K562 (cell line): ENCODE measurements around the gene PROKR1. TPM values are rescaled to one million over a fixed set of nuclear protein-coding genes. Genes with fewer than 3 reads are reported as not detected.

Source experiments
- ASH1L ChIP-seq: fragments of 450-650 bp; IDR thresholded peaks from 2 replicates; pipeline ENCODE4 v1.6.1; 2018; ENCODE audit warnings: borderline replicate concordance, mild to moderate bottlenecking, low read depth; ENCODE audit not compliant: partially characterized antibody
- CXXC5 ChIP-seq: fragments of 250-450 bp; sonication (Bioruptor Pico); IDR thresholded peaks from 2 replicates; pipeline ENCODE4 v1.8.0; 2022; ENCODE audit warnings: inconsistent platforms, mild to moderate bottlenecking, moderate library complexity
- E4F1 ChIP-seq: fragments of 250-450 bp; sonication (Bioruptor Pico); IDR thresholded peaks from 2 replicates; pipeline ENCODE4 v1.5.0; 2021; ENCODE audit warnings: mild to moderate bottlenecking, borderline replicate concordance
- FIP1L1 ChIP-seq: fragments of 200-400 bp; formaldehyde crosslinking; IDR thresholded peaks from 2 replicates; pipeline ENCODE4 v1.6.1; 2018; ENCODE audit warnings: mild to moderate bottlenecking, low read depth, low read length; ENCODE audit not compliant: poor library complexity, severe bottlenecking
- HDAC8 ChIP-seq: fragments of 450-650 bp; IDR thresholded peaks from 2 replicates; pipeline ENCODE4 v1.6.1; 2016; ENCODE audit warnings: mild to moderate bottlenecking, missing genetic modification characterization, moderate library complexity, missing compliant biosample characterization
- MAFK ChIP-seq: IDR thresholded peaks from 2 replicates; pipeline ENCODE4 v1.6.1; 2011; ENCODE audit warnings: low read length, improper control_type of control experiment
- MTA1 ChIP-seq: fragments of 450-650 bp; IDR thresholded peaks from 2 replicates; pipeline ENCODE4 v1.6.1; 2017; ENCODE audit warnings: borderline replicate concordance
- NFE2 ChIP-seq: IDR thresholded peaks from 2 replicates; pipeline ENCODE4 v1.6.1; 2014; ENCODE audit warnings: antibody characterized with exemption, low read depth
- PTTG1 ChIP-seq: fragments of 450-650 bp; IDR thresholded peaks from 2 replicates; pipeline ENCODE4 v1.6.1; 2016; ENCODE audit warnings: low read depth, mild to moderate bottlenecking, missing genetic modification characterization, missing compliant biosample characterization
- RAD51 ChIP-seq: fragments of 450-650 bp; IDR thresholded peaks from 2 replicates; pipeline ENCODE4 v1.7.1; 2016; ENCODE audit warnings: low read depth, mild to moderate bottlenecking, borderline replicate concordance
- RBFOX2 ChIP-seq: fragments of 200-400 bp; formaldehyde crosslinking; IDR thresholded peaks from 2 replicates; pipeline ENCODE4 v1.6.1; 2017; ENCODE audit warnings: low read depth, mild to moderate bottlenecking, low read length, moderate library complexity
- RBM39 ChIP-seq: fragments of 200-400 bp; formaldehyde crosslinking; optimal IDR thresholded peaks from 2 replicates; pipeline ENCODE3; 2018; ENCODE audit warnings: low read depth, low read length
- TSC22D4 ChIP-seq: fragments of 450-650 bp; IDR thresholded peaks from 2 replicates; pipeline ENCODE4 v1.6.1; 2016; ENCODE audit warnings: missing genetic modification characterization, missing biosample characterization, control low read depth
- ZNF518B ChIP-seq: fragments of 250-450 bp; sonication (Bioruptor Pico); IDR thresholded peaks from 2 replicates; pipeline ENCODE4 v1.5.0; 2021; ENCODE audit warnings: mild to moderate bottlenecking, moderate library complexity
- ZNF707 ChIP-seq: fragments of 250-450 bp; sonication (Bioruptor Pico); conservative IDR thresholded peaks from 2 replicates; pipeline ENCODE4 v1.8.0; 2022; ENCODE audit warnings: inconsistent platforms, mild to moderate bottlenecking, moderate library complexity
- ZSCAN32 ChIP-seq: fragments of 450-650 bp; formaldehyde crosslinking; IDR thresholded peaks from 2 replicates; pipeline ENCODE4 v1.4.0; 2020; ENCODE audit warnings: mild to moderate bottlenecking, moderate library complexity
- polyA plus RNA-seq, 8 experiments: library from polyadenylated mRNA; depleted of rRNA in 4 of 8; stranded (reverse) in 5 of 8; unstranded in 3 of 8; fragments of >200 nt; fragmentation: Nextera tagmentation in 2 of 8; fragmentation: Illumina TruSeq in 1 of 8; extraction: Ambion mirVana in 2 of 8; extraction: Trizol in 1 of 8; gene quantifications; 2 replicates each; pipeline versions ENCODE4 v1.2.1 to v1.2.3, GENCODE V29; 2011 to 2014; ENCODE audit warnings: inconsistent platforms in 1 of 8, missing spikeins in 1 of 8
- total RNA-seq, 7 experiments: library from RNA; depleted of rRNA in 6 of 7; stranded (reverse); fragments of >200 nt in 6 of 7; fragmentation: Illumina TruSeq in 2 of 7; extraction: Trizol in 2 of 7; gene quantifications; 2 replicates each; pipeline versions ENCODE4 v1.2.1 to v1.2.3, GENCODE V29; 2011 to 2021; ENCODE audit warnings: low replicate concordance in 1 of 7
- TF ChIP-seq, protein P1 (sequence below): sonication (generic); formaldehyde crosslinking; IDR thresholded peaks from 2 replicates; pipeline ENCODE4 v1.5.0; 2020; ENCODE audit warnings: missing genetic modification reagents
- TF ChIP-seq, protein P2 (sequence below): sonication (generic); formaldehyde crosslinking; IDR thresholded peaks from 2 replicates; pipeline ENCODE4 v1.8.0; 2022; ENCODE audit warnings: missing genetic modification reagents, mild to moderate bottlenecking, moderate library complexity, borderline replicate concordance
- TF ChIP-seq, protein P3 (sequence below): fragments of 250-450 bp; sonication (Bioruptor Pico); IDR thresholded peaks from 2 replicates; pipeline ENCODE4 v1.4.0; 2020

PROKR1 gene
- total and polyA plus RNA-seq, 9 of the 15 experiments (the other 6 are each of a cell fraction or from before 2014, with no cell fraction given), result 0.01 to 0.18 (median 0.09) TPM; not detected in 1

- no peak for TF ChIP-seq TSC22D4 (tag)
- TF ChIP-seq E4F1 (CRISPR knock-in tag), result no peak
- TF ChIP-seq MTA1, result no peak
- TF ChIP-seq RAD51, result no peak
- TF ChIP-seq ZNF707 (CRISPR knock-in tag), result 0 out of 2 replicates have a peak, but pooled peaks have one; percentile 13
- TF ChIP-seq, protein P1, sequence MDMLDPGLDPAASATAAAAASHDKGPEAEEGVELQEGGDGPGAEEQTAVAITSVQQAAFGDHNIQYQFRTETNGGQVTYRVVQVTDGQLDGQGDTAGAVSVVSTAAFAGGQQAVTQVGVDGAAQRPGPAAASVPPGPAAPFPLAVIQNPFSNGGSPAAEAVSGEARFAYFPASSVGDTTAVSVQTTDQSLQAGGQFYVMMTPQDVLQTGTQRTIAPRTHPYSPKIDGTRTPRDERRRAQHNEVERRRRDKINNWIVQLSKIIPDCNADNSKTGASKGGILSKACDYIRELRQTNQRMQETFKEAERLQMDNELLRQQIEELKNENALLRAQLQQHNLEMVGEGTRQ, result no peak
- TF ChIP-seq ZSCAN32 (CRISPR knock-in tag), result no peak
- TF ChIP-seq HDAC8 (tag), result no peak
- no peak for TF ChIP-seq FIP1L1
- no peak for TF ChIP-seq RBFOX2
- TF ChIP-seq, protein P2, sequence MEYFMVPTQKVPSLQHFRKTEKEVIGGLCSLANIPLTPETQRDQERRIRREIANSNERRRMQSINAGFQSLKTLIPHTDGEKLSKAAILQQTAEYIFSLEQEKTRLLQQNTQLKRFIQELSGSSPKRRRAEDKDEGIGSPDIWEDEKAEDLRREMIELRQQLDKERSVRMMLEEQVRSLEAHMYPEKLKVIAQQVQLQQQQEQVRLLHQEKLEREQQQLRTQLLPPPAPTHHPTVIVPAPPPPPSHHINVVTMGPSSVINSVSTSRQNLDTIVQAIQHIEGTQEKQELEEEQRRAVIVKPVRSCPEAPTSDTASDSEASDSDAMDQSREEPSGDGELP (CRISPR knock-in tag), result no peak
- peak; percentile 66 for TF ChIP-seq CXXC5
- TF ChIP-seq NFE2, result no peak
- TF ChIP-seq RBM39, result no peak
- TF ChIP-seq, protein P3, sequence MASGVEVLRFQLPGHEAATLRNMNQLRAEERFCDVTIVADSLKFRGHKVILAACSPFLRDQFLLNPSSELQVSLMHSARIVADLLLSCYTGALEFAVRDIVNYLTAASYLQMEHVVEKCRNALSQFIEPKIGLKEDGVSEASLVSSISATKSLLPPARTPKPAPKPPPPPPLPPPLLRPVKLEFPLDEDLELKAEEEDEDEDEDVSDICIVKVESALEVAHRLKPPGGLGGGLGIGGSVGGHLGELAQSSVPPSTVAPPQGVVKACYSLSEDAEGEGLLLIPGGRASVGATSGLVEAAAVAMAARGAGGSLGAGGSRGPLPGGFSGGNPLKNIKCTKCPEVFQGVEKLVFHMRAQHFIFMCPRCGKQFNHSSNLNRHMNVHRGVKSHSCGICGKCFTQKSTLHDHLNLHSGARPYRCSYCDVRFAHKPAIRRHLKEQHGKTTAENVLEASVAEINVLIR (CRISPR knock-in tag), result no peak
- TF ChIP-seq ASH1L, result no peak
- no peak for TF ChIP-seq ZNF518B
- TF ChIP-seq MAFK, result no peak
- peak; percentile 79 for TF ChIP-seq PTTG1 (tag)
Measured at GRCh38 chr2:68606759-68607158, 36.6 kb upstream of the PROKR1 start (continued).
